B cell (primary cell): Measurements from ENCODE around the gene LAP3. TPM values are rescaled to one million over a fixed set of nuclear protein-coding genes. Genes with fewer than 3 reads are reported as not detected.

ENCODE experiments used
- ATAC-seq: fragments of 200-7000 bp; cut with Tn5 transposase; one replicate; pipeline ENCODE4 v1.10.0; 2021; ENCODE audit warnings: low read depth, mild to moderate bottlenecking, moderate number of reproducible peaks, moderate library complexity
- CTCF ChIA-PET: fragments of 350-600 bp; sonication (Branson Sonifier 250); formaldehyde crosslinking; loops from one replicate; lab custom pipeline; 2021; ENCODE audit warnings: antibody characterized with exemption, inconsistent platforms; lab: Charles Lee
- POLR2A ChIA-PET: fragments of 350-600 bp; sonication (Branson Sonifier 250); formaldehyde crosslinking; loops from one replicate; lab custom pipeline; 2021; ENCODE audit warnings: antibody characterized with exemption; lab: Charles Lee
- DNase-seq: peaks from one replicate; pipeline ENCODE4 v3.0.0; 2013
- H2AFZ ChIP-seq: 2 replicates; pipeline ENCODE4 v1.6.1; 2012; ENCODE audit warnings: mild to moderate bottlenecking, low read depth, low read length; ENCODE audit not compliant: insufficient read depth, poor library complexity, severe bottlenecking
- H3K27ac ChIP-seq, 2 donors: 1 replicate in 1 of 2; 2 replicates in 1 of 2; pipeline ENCODE4 v1.5.1; 2012 to 2013; ENCODE audit warnings: low read length in 2 of 2, mild to moderate bottlenecking in 2 of 2, moderate library complexity in 1 of 2
- H3K27me3 ChIP-seq, 4 experiments: fragments of 200-600 bp in 1 of 4; sonication (generic) in 1 of 4; replicated peaks in 1 of 4; 1 replicate in 2 of 4; 2 replicates in 2 of 4; pipeline versions ENCODE4 v1.6.1 to v1.7.0; 2013 to 2016; ENCODE audit warnings: low read length in 3 of 4, mild to moderate bottlenecking in 2 of 4, mixed read lengths in 1 of 4, moderate library complexity in 1 of 4; ENCODE audit not compliant: insufficient read depth in 4 of 4, control insufficient read depth in 3 of 4; ENCODE audit errors: control extremely low read depth in 1 of 4
- H3K36me3 ChIP-seq, 2 experiments: replicated peaks in 1 of 2; 1 replicate in 1 of 2; 2 replicates in 1 of 2; pipeline versions ENCODE4 v1.6.1 to v1.7.1; 2013; ENCODE audit warnings: low read length in 1 of 2; ENCODE audit not compliant: insufficient read depth in 2 of 2, control insufficient read depth in 1 of 2; ENCODE audit errors: control extremely low read depth in 1 of 2, extremely low read depth in 1 of 2
- H3K4me1 ChIP-seq, 2 donors: fragments of 200-600 bp in 1 of 2; sonication (generic) in 1 of 2; 1 replicate in 1 of 2; 2 replicates in 1 of 2; pipeline versions ENCODE4 v1.5.1 to v1.6.1; 2013 to 2017; ENCODE audit warnings: low read length in 2 of 2; ENCODE audit not compliant: control insufficient read depth in 2 of 2, insufficient read depth in 2 of 2
- H3K4me2 ChIP-seq: replicated peaks from 2 replicates; pipeline ENCODE3; 2012; ENCODE audit warnings: mild to moderate bottlenecking, low read depth, low read length; ENCODE audit not compliant: poor library complexity, severe bottlenecking
- H3K4me3 ChIP-seq, 5 experiments: fragments of 200-600 bp in 1 of 5; sonication (generic) in 1 of 5; 1 replicate in 3 of 5; 2 replicates in 2 of 5; pipeline versions ENCODE4 v1.5.1 to v1.7.0; 2011 to 2016; ENCODE audit warnings: low read length in 4 of 5, mild to moderate bottlenecking in 4 of 5, low read depth in 2 of 5, control low read depth in 1 of 5, moderate library complexity in 1 of 5; ENCODE audit not compliant: insufficient read depth in 1 of 5; ENCODE audit errors: control extremely low read depth in 1 of 5, extremely low read depth in 1 of 5
- H3K79me2 ChIP-seq: fragments of 200-600 bp; sonication (generic); one replicate; pipeline ENCODE4 v1.6.0; 2016; ENCODE audit warnings: low read length; ENCODE audit not compliant: control insufficient read depth, insufficient read depth
- H3K9ac ChIP-seq: fragments of 200-600 bp; sonication (generic); 2 replicates; pipeline ENCODE4 v1.6.1; 2017; ENCODE audit warnings: mild to moderate bottlenecking, low read length, moderate library complexity
- H3K9me3 ChIP-seq, 3 donors: one replicate each; pipeline versions ENCODE4 v1.6.1 to v1.7.1; 2013; ENCODE audit warnings: low read length in 2 of 3; ENCODE audit not compliant: control insufficient read depth in 2 of 3, insufficient read depth in 1 of 3; ENCODE audit errors: control extremely low read depth in 1 of 3
- H4K20me1 ChIP-seq: 2 replicates; pipeline ENCODE4 v1.6.0; 2012; ENCODE audit warnings: mild to moderate bottlenecking, low read length; ENCODE audit not compliant: insufficient read depth, control insufficient read depth, poor library complexity, severe bottlenecking
- H3K27ac Mint-ChIP-seq: one replicate; pipeline ENCODE4 v1.8.0; 2021; ENCODE audit warnings: mixed read lengths
- H3K27me3 Mint-ChIP-seq: one replicate; pipeline ENCODE4 v1.8.0; 2021; ENCODE audit warnings: mixed read lengths
- H3K4me1 Mint-ChIP-seq: one replicate; pipeline ENCODE4 v1.8.0; 2021; ENCODE audit warnings: mixed read lengths
- H3K4me3 Mint-ChIP-seq: one replicate; pipeline ENCODE4 v1.8.0; 2021; ENCODE audit warnings: mixed read lengths
- H3K9me3 Mint-ChIP-seq: one replicate; pipeline ENCODE4 v1.8.0; 2022; ENCODE audit warnings: mixed read lengths; ENCODE audit not compliant: insufficient read depth
- CTCF ChIP-seq: fragments of 200-600 bp; IDR thresholded peaks from one replicate; pipeline ENCODE4 v1.8.0; 2022; ENCODE audit warnings: antibody characterized with exemption, mild to moderate bottlenecking
- EZH2 ChIP-seq: IDR thresholded peaks from 2 replicates; pipeline ENCODE4 v1.6.1; 2012; ENCODE audit warnings: borderline replicate concordance, low read depth, mild to moderate bottlenecking, moderate library complexity, low read length; ENCODE audit not compliant: insufficient read depth, poor library complexity, severe bottlenecking
- WGBS: methylation state at CpG from one replicate; pipeline ENCODE4 v1.1.5; 2013; ENCODE audit warnings: missing lambda C conversion rate; ENCODE audit not compliant: insufficient coverage; 5-methylcytosine and 5-hydroxymethylcytosine counted together
- intact Hi-C: fragments of 100-400 bp; cut with micrococcal nuclease; formaldehyde crosslinking; loops from one replicate; pipeline ENCODE4 v1.10.0; 2022
- polyA plus RNA-seq: library from polyadenylated mRNA; depleted of rRNA; stranded (reverse); fragments of >200 nt; gene quantifications from 2 replicates; pipeline ENCODE4 v1.2.3, GENCODE V29; 2012
- total RNA-seq, 2 donors: library from RNA; stranded (reverse); fragments of 120-200 nt in 1 of 2; gene quantifications; 1 replicate in 1 of 2; 2 replicates in 1 of 2; pipeline versions ENCODE4 v1.2.3 to v1.2.4, GENCODE V29; 2013 to 2022

LAP3 gene
- total and polyA plus RNA-seq, 2 donors (not counting 1 experiment from before 2014, with no cell fraction given): 18.4 to 30.1 TPM

DNA sequence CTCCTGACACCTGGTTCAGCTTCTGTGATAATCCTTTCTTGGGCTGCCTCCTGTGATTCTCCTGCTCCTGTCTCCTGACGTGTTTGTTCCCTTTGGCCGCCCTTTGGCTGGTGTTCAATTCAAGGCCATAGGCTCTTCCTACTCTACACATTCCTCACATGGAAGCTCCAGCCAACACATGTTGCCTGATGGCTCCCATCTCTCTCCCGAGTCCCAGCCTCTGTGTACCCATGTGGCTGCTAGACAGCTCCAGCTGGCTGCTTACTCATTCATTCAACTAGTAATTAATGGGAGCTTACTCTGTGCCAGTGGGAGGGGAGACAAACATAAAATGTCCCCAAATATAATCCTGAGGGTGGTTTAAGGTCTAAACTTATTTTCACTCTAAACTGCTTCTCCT is 28.2 kb downstream of the LAP3 start:
- H3K4me1 ChIP-seq: no peaks in the 10 kb centered on the region
- no peaks in the 10 kb centered on the region for H4K20me1 ChIP-seq
- Mint-ChIP-seq H3K4me3 (no peak overlapping the region), H3K9me3 (no peaks in the 10 kb centered on the region), H3K4me1 (no peaks in the 10 kb centered on the region), H3K27ac (no peak overlapping the region), H3K27me3 (no peaks in the 10 kb centered on the region)
- no peak for DNase-seq
- no peaks in the 10 kb centered on the region for H3K9me3 ChIP-seq
- POLR2A ChIA-PET: no interaction called here
- CTCF ChIA-PET: interaction anchor here (0.9 kb wide), 1 partner anchor 9 kb away, joined by 3 read pairs; the partner anchor contains the start of gene MED28
- H3K36me3 ChIP-seq: peaks cover 16 to 38% of the 10 kb centered on the region in 2 experiments
- no peak overlapping the region for H3K9ac ChIP-seq
- no peak overlapping the region for H3K4me2 ChIP-seq
- TF ChIP-seq EZH2: no peak
- no peak for ATAC-seq
- H3K27ac ChIP-seq: no peak overlapping the region
- H2AFZ ChIP-seq: no peak overlapping the region
- no peaks in the 10 kb centered on the region for H3K27me3 ChIP-seq
- 97% methylated on average over 2 of the region's 3 CpGs for WGBS
- H3K79me2 ChIP-seq: no peaks in the 10 kb centered on the region
- no peak overlapping the region for H3K4me3 ChIP-seq
- intact Hi-C loops: no loop called here

- no peak for TF ChIP-seq EZH2
- no peak for TF ChIP-seq CTCF
- CTCF ChIA-PET: interaction anchor here (0.6 to 2.8 kb wide), 10 partner anchors 9 to 197 kb away, joined by 3 to 19 read pairs (median 4); partner anchors contain the start of genes DCAF16, LAP3 and NCAPG
- 0% methylated on average over 4 of the region's 23 CpGs for WGBS
Measured at GRCh38 chr4:17613761-17614415, 36.9 kb downstream of the LAP3 start.

More at GRCh38 chr4:17613761-17614415, 36.9 kb downstream of the LAP3 start:
- Mint-ChIP-seq H3K4me1 (peaks cover 37% of the 10 kb centered on the region), H3K27ac (peak overlapping the region; percentile 91), H3K27me3 (no peaks in the 10 kb centered on the region), H3K4me3 (peak overlapping the region; percentile 100), H3K9me3 (no peaks in the 10 kb centered on the region)
- POLR2A ChIA-PET: interaction anchor here (0.6 to 2.6 kb wide), 8 partner anchors 10 to 409 kb away, joined by 3 to 14 read pairs (median 7); partner anchors contain the start of genes DCAF16 and LAP3
- DNase-seq (no peak), ATAC-seq (peak; percentile 55)
- H3K9ac ChIP-seq: peak overlapping the region; percentile 100
- no peaks in the 10 kb centered on the region for H3K27me3 ChIP-seq
- H3K36me3 ChIP-seq: peaks cover 0 to 16% of the 10 kb centered on the region in 2 experiments
- no peaks in the 10 kb centered on the region for H3K9me3 ChIP-seq
- H3K4me2 ChIP-seq: peak overlapping the region; percentile 85
- H2AFZ ChIP-seq: peak overlapping the region; percentile 75
- intact Hi-C loops: loop anchor here (1.0 kb wide), 5 partner anchors 19 to 196 kb away; partner anchors contain the start of genes DCAF16, LAP3 and NCAPG
- peaks cover 32% of the 10 kb centered on the region for H4K20me1 ChIP-seq
- H3K27ac ChIP-seq: peak overlapping the region; percentile 79 to 94
- H3K4me1 ChIP-seq: peaks cover 14 to 31% of the 10 kb centered on the region in 2 donors
- H3K79me2 ChIP-seq: peaks cover 53% of the 10 kb centered on the region
- H3K4me3 ChIP-seq: peak overlapping the region; percentile 73 to 100 (median 97)
